Stimulated activated CD4-positive, alpha-beta T cell treated with anti-CD3 and anti-CD28 coated beads, Interleukin-4, amount 100 ng/mL, for 1 hour (primary cell): ENCODE measurements around the gene ABCC12.
A peak's percentile ranks its signal among the peaks of the same experiment; 100 is the strongest.

Experiments
- DNase-seq: peaks from one replicate; pipeline ENCODE4 v3.0.0-alpha.2; 2020

ABCC12 gene

DNA sequence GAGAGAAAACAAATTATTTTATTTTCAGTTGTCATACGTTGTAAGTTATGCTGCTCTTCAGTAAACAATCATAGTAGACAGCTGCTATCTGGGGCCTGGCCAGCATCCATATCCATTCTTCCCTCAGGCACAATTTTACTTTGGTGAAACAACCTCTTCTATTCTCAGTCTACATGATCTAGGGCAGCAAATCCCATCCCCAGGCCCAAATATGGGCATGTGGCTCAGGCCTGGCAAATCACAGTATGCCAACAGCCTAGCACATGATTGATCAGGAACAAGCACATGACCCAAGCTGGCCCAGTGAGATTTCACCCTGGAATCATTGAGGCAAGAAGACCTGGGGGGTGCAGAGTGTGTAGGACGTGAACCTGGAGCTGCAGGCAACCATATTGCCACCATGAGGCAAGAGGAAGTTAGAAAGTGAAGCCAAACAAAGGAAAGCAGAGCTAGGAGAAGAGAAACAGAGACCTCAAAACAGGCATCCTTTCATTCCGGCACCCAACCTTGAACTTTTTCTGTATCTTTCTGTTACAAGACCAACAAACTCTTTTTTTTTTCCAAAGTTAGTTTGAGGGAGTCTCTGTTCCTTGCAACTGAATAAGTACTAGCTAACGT is 10.3 kb upstream of the ABCC12 start:
- DNase-seq = no peak

DNA sequence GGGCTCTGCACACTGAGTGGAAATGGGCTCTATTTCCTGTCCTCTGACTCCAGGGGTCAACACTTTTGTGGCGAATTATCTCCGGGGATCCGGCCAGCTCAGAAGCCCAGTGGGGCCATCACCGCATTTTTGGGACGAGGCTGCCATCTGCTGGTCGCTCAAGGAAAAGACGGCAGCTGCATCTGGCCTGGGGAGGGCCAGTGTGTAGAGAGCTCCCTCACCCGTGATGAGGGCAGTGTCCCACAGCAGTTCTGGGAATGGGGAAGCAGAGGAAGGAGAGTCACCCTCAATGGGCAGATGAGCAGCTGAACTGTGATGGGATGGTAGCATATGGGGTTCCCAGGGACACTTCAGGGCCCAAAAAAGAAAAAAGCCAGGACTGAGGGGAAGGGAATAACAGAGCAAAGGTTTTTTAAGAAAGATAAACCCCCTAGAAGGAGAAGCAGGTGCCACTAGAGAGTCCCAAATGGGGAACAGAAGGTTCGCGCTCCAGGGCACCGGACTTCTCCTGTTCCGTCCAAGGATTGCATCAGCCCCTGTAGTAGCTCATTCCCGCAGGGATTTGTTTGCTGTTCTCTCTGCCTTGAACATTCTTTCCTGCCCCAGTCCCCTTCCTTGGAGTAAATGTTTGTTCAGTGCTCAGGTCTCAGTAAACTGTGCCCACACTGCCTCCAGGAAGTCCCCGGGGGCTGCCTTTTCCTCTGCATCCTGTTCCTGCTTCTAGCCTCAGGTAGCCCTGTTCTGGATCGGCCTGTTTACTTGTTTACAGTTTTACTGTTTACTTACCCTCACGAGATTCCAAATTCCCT is 9.3 kb upstream of the ABCC12 start:
- DNase-seq = peak; percentile 73

DNA sequence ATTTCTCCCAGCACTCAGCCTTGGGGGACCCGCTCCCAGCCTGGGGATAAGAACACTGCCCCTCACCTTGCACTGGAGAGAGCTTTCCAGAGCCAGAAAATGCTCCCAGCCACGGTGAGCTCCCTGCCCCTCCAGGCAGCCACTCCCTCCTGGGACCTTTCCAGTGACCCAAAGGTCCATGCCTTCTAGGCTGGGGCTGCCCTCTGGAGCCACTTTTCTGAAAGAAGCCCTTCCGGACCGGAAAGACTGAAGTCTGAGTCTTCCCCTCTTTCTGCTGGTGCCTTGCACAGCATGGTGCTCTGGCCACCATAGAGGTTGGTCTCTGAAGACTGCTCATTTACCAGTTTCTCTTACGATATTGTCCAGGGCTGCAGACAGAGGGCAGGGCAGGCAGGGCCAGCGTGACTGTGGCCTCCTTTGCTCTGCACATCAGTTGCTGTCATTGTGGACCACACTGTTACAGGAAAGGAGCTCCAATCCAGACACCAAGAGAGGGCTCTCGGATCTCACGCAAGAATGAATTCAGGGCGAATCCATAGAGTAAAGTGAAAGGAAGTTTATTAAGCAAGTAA is 7.1 kb upstream of the ABCC12 start:
- no peak for DNase-seq

DNA sequence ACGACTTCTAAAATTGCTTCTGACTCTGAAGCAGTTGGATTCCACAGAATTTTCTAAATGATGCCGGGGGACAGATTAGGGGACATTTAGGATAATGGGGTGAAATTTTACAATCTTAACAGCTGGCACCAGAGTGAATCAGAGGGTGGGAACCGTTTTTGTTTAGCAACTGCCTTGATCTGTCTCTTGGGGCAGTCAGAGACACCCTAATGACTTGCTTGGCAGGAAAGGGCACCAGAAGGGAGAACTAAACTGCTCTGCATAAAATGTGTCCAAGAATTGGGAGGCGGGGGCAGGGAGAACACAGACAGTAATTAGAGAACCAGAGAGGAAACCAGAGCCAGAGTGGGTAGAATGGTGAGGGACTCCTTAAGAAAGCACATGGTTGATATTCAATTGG is 6.1 kb upstream of the ABCC12 start:
- no peak for DNase-seq

DNA sequence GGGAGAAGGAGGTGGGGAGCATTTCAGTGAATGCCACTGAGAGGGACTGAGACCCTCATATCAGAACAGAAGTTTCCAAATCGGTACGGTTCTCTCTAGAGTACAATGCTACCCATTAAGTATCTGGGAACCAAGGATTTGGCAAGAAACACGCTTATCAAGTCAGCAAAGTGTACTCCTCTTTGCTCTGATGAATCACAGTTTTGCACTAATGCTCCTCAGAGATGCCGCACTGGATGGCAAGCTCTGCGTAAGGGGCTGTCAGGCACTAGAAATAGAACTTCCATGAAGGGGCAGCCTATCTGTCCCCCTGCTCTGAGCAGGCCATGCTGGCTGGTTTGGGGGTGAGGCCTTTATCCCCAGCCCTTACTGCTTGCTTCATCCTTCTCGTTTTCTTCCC is 4.8 kb upstream of the ABCC12 start:
- no peak for DNase-seq

DNA sequence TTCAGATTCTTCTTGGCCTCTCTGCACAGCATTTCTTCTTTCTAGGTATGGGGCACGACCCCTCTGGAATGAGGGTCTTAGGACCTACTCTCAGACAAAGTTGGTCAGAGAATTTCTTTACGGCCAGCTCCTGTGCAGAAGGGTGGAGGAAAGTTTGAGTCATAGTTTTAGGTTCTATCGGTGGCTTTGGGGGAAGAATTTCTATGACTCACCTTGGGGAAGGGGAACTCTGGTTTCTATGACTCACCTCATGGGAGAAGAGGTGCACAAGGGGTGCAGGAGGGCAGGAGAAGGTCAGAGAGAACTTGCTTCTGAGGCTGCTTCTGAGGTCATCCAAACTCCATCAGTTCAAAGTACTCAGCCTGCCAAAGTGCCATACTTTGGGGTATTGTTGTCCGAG is 2.5 kb upstream of the ABCC12 start:
- peak; percentile 19 for DNase-seq

DNA sequence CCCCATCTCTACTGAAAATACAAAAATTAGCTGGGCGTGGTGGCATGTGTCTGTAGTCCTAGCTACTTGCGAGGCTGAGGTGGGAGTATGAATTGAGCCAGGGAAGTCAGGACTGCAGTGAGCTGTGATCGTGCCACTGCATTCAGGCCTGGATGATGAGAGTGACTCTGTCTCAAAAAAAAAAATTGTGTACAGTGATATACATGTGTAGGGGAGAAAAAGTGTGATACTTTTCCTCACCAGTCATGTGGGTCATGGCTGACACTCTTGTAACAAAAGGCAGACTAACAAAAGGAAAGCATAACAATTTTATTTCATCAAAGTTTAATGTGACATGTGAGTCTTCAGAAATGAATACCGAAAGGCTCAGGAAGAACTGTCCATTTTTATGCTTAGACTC is 2.0 kb upstream of the ABCC12 start:
- no peak for DNase-seq

DNA sequence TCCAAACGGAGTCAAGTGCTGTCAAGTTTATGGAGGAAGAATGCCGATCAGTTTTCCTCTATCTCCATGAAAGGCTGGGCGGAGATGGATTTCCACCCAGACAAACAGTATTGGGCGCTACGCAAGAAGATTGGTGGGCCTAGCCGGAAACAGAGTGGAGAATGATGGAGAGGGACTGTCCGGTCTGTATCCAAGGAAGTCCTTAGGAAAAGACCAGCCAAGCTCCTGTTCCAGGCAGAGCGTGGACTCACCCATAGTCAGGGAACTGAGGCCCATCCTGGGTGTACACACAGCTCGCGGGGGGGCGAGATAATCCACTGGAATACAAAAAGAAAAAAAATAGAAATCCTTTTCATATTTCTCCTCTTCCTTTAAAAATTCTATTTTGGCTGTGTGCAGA is 1.5 kb upstream of the ABCC12 start:
- DNase-seq = no peak

DNA sequence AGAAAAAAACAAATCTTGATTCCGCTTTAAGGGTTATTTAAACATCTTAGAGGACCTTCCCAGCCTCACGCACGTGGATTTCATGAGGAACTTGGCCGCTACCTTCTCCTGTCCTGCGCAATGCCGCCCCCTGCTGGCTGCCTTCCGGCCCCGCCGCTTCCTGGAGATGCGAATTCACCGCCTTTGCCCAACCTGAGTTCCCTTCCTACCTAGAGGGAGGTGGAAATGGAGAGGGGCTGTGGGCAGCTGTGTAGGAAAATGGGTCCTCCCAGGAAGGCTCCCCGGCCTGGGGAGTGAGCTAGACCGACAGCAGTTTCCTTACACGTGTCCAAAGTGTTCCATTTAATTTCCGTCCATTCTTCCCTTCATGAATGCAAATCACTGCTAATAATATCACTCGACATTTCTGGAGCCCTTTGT is 1.0 kb upstream of the ABCC12 start:
- DNase-seq = peak; percentile 90

DNA sequence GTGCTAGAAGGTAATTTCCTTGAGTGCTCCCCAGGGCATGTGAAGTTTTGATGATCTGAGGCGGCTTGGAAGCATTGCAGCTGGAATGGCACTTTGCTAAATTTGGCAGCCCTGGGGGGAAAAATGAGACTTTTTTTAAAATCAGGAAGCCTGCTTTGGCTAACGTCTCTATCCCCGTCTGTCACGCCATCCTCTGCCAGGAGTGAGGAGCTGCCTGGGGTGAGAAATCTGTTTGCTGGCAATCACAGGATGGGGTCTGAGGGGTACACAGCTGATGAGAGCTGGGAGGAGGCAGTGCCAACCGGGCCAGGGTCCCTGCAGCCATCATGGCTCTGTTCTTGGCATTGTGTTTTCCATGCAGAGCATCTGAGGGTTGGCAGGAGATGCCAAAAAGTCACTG is 2.0 kb downstream of the ABCC12 start:
- DNase-seq = no peak

DNA sequence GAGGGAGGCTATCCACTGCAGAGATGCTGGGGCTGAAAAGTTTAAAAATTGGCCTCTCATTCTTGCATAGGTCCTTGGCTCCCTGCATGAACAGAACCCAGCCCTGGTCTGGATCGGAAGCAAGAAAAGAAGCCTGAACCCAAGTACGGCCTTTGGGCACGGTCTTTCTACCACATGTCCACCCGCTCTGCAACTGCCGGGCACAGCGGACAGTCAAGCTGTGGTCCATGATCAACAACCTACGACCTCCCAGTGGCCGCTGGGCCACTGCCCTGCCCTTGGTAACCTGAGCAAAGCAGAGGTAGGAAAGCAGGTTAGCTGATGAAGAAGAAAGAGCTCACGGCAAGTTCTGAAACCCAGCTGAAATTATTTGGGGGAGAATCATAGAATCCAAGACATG is 3.6 kb downstream of the ABCC12 start:
- DNase-seq = no peak

DNA sequence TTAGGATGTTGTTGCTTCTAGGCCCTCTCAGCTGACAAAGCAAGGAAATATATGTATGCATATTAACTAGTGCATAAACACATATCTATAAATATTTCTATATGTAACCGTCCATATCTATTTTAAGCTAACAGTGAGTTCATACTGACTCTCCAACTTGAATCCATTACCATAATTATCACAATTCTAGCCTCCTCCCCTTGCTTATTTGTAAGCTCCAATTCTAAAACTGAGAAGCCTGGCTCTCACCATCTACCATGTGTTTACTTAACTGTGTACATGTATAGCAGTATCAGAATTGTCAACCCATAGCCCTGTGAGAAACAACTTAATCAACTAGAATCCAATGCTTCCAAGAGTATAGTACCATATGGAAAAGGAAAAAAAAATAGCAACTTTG is 5.1 kb downstream of the ABCC12 start:
- no peak for DNase-seq

DNA sequence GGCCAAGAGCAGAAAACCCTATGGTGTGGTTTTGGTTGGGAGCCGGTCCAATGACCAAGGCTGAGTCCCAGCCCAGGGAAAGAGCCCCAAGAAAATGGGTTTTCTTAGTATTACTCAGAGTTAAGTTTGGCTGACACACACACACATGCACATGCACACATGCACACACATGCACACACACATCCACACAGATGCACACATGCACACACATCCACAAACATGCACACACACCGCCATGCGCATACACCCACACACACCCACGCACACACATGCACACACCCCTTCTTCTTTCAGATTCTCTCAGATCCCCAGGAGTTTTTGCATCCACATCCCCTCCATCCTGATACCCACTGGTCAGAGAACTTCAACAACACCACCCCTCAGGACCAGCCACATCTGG is 9.1 kb downstream of the ABCC12 start:
- no peak for DNase-seq

DNA sequence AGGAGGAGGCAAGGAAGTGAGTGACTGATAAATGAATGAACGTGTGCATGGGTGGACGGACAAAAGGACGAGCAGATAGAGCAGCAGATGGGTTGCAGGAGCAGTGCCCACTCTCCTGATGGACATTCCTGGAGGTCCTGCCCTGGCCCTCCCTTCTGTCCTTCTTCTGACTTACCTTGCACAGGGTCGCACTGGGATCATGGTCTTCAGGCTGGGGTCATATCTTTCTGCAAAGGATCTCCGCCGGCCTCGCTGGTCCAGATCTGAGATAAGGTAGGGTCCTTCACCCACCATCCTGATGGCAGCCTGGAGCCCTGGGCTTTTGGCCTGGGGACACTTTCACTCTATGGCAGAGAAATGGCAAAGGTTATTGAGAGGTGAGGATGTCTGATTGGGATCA is 9.7 kb downstream of the ABCC12 start:
- DNase-seq = no peak

DNA sequence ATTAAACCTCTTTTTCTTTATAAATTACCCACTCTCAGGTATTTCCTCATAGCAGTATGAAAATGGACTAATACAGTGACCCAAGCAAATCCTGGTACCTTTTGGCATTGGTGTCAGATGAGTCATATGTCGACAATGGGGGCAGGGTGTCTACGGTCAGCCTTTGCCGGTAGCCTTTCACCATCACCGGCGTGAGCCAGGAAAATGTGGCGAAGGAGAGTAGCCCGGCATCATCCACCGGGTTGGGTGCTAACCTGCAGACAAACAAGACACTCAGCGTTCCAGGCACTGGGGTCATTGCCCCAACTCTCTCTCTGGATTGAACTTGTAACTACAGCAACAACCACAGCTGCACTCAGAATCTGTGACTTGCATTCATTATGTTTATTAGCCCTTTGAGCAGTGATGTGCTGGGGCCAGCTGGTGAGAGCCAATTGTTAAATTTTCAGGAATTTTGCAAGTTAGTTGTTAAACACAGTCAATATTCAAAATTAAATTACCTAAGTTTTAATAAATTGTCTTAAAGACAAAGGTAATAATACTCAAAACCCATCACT is 11.9 kb downstream of the ABCC12 start:
- no peak for DNase-seq

DNA sequence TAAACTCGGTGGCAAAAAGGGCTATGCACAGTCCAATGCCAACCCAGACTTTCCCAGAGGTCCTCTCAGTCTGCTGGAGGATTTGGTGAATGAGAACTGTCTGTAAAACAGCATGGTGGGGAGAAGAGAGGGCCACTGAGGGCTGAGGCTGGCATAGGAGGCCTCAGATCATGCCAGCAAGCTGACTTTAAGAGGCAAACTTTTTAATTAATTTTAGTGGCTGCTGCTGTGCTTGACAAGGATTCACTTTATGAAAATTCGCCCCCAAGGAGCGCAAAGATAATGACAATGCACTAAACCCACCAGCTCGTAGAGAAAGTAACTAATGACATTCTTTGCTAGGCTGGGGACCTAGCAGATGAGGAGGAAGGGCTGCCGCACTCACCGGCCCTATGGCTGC is 15.0 kb downstream of the ABCC12 start:
- DNase-seq = no peak

DNA sequence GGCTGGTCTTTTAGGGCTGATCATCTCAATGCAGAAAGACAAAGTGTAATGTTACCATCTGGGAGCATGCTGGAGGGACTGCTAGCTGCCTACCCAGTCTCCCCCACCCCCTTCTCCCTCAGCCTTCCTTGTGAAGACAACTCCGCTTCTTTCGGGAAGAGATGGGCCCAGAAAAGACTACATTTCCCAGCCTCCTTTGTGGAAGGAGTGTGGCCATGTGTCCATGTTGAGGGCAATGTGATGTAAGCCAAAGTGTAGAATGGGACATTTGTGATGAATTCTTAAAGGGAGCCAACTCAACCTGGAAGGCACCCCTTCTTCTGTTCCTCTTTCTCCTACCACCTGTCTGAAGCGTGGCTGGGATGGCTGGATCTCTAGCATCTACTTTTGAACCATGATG is 16.3 kb downstream of the ABCC12 start:
- DNase-seq = no peak

DNA sequence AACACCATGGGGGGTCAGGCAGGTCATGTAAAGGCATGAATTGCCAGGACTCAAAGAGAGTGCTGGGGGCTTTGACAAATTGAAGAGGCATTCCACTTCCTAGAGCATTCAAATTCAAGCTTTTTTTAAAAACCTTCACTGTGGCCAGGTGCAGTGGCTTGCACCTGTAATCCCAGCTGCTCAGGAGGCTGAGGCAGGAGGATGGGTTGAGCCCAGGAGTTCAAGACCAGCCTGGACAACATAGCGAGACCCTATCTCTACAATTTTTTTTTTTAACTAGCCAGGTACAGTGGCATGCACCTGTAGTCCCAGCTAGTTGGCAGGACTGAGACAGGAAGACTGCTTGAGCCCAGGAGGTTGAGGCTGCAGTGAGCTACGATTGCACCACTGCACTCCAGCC is 17.2 kb downstream of the ABCC12 start:
- no peak for DNase-seq

DNA sequence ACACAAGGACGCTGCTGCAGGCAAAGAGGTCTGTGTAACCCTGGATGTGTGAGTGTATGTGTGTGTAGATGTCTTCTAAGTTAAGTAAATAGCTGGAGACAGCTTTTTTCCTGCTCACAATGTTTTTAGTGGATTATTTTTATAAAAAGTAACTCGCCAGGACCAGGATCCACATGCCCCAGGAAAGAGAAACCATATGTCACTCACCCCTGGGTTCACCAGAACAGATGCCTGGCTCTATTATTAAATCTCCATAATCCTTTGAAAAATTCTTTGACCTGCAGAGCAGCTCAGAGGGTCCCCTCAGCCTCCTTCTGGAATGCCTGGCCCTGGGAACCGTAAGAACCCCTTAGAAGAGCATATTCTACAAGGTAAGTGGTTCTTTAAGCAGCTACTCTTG is 18.0 kb downstream of the ABCC12 start:
- no peak for DNase-seq

DNA sequence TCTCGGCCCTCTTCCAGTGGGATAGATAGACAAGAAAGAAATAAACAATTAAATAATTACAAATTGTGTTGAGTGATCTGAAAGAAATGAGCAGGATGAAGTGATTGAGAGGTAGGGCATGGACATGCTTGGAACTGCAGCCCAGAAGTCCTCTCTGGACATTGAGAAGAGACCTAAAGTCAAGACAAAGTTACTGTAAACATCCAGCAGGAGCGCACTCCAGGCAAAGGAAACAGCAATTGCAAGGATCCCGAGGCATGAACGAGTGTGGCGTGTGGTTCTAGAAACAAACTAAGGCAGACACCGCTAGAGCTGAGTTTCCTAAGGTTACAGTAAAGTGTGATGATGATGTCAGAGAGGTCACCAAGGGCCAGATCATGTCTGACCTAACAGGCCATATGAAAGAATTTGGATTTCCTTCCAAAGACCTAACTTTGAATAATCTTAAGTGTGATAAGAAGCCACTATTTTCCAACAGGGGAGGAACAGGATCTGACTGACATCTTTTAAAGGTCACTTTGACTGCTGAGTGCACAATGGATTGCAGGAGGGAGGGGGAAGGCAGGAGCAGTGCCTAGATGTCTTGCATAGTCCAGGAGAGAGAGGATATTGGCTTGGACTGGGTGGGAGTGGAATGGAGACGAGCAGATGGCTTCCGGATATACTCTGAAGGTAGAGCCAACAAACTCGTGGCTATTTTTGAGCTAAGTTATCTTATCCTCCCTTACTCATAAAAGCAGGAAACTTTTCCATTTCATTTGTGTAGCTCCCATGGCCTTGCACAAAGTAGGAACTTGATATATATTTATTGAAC is 19.0 kb downstream of the ABCC12 start:
- DNase-seq = no peak

DNA sequence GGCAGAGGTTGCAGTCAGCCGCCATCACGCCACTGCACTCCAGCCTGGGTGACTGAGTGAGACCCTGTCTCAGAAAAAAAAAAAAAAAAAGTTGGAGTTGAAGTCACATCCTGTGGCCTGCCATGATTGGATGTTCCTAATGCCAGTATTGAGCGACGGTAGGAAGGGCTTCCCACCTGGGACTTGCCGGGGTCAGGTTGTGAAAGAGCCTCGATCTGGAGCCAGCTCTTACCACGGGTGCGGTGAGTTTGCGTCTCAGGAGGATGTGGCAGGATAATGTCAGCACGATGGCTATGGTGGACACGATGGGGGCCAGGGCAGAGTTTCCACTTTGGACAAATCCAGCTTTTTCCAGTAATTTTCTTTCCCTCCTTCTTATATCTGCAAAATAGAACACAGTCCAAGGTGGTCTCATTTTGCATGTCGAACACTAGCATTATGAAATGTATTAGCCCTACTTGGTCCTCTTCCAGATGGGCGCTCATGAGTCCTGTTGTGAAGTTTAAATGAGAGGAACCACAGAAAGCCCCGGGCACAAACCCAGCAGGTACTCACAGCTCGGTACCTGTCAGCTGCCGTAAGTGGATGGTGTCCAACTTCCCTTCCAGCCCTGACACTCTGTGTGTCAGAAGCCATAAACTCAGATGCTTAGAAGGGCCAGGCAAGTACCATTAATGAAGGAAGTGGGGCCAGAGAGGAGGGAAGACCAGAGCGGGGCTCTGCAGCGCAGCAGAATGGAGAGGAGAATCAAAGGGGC is 22.2 kb downstream of the ABCC12 start:
- DNase-seq = no peak

DNA sequence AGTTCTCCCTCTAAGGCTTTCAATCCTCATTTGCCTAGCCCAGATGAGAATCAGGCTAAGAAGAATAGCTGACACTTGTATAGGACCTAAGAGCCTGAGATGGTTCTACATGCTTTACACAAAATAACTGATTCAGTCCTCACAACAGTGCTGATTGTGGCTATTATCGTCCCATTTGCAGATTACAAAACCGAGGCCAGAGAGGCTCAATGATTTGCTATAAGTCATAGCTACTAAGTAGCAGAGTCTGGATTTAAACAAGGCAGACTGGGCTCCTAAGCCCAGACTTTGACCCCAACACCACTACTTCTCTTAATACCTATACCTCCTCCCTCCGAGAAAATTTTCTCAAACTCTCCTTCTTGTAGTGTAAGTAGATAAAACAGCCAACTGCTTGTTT is 23.1 kb downstream of the ABCC12 start:
- no peak for DNase-seq
